Omental fat pad (tissue), 4 donors: Measurements from ENCODE around the gene POLR3H. TPM values are rescaled to one million over a fixed set of nuclear protein-coding genes. Genes with fewer than 3 reads are reported as not detected.

Experiments used
- ATAC-seq: fragments of 150-250 bp; one replicate; pipeline ENCODE4 v1.9.1; 2016; ENCODE audit warnings: mild to moderate bottlenecking, moderate library complexity; ENCODE audit not compliant: low FRiP score
- DNase-seq: peaks from one replicate; pipeline ENCODE4 v3.0.0-alpha.2; 2019; ENCODE audit warnings: low spot score
- total RNA-seq, 4 donors: library from RNA; depleted of rRNA; stranded (reverse); fragments of >200 nt; gene quantifications; one replicate each; pipeline ENCODE4 v1.1.0, GENCODE V29; 2016
- TF ChIP-seq, protein P1 (sequence below), 3 donors: fragments of 450-650 bp; IDR thresholded peaks; one replicate each; pipeline ENCODE4 v1.5.1; 2016 to 2017; ENCODE audit warnings: antibody characterized with exemption in 3 of 3, mild to moderate bottlenecking in 3 of 3, moderate library complexity in 2 of 3

Gene POLR3H
- total RNA-seq, 4 donors from 2014 or later = 17.0 to 37.7 (median 22.3) TPM

DNA sequence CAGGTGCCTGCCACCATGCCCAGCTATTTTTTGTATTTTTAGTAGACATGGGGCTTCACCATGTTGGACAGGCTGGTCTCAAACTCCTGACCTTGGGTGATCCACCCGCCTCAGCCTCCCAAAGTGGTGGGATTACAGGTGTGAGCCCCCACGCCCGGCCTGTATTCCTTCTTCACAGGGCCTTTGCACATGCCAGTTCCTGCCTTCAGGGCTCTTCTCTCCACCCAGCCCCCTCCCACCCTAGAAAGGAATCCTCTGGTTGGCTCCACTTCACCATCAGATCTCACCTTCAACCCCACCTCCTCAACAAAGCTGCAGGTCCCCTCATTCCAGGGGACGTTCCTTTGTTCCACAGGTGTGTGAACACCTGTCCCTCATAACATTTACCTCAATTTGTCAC, 2.0 kb downstream of the POLR3H start:
- DNase-seq (no peak), ATAC-seq (no peak)
- TF ChIP-seq, protein P1, sequence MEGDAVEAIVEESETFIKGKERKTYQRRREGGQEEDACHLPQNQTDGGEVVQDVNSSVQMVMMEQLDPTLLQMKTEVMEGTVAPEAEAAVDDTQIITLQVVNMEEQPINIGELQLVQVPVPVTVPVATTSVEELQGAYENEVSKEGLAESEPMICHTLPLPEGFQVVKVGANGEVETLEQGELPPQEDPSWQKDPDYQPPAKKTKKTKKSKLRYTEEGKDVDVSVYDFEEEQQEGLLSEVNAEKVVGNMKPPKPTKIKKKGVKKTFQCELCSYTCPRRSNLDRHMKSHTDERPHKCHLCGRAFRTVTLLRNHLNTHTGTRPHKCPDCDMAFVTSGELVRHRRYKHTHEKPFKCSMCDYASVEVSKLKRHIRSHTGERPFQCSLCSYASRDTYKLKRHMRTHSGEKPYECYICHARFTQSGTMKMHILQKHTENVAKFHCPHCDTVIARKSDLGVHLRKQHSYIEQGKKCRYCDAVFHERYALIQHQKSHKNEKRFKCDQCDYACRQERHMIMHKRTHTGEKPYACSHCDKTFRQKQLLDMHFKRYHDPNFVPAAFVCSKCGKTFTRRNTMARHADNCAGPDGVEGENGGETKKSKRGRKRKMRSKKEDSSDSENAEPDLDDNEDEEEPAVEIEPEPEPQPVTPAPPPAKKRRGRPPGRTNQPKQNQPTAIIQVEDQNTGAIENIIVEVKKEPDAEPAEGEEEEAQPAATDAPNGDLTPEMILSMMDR (IDR thresholded peaks at IDR 0.05) = no peak

DNA sequence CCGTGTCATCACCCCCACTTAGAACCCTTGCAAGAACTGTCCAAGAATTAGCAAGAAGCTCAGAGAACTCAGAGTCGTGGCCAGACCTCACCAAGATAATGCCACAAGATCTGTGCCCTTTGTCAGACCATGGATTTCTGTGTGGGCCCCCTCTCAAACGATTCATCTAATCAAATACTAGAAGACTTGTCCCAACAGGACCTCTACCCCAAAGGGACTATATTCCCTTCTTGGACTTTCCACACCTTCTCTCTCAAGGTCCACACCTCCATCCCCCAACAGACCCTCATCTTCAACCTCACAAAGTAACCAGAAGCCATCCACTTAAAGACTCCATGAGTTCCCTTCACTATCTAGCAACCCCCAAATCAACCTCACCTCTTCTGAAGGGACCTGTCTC, 2.8 kb downstream of the POLR3H start:
- ATAC-seq (no peak), DNase-seq (no peak)
- TF ChIP-seq, protein P1 (IDR thresholded peaks at IDR 0.05) = no peak

DNA sequence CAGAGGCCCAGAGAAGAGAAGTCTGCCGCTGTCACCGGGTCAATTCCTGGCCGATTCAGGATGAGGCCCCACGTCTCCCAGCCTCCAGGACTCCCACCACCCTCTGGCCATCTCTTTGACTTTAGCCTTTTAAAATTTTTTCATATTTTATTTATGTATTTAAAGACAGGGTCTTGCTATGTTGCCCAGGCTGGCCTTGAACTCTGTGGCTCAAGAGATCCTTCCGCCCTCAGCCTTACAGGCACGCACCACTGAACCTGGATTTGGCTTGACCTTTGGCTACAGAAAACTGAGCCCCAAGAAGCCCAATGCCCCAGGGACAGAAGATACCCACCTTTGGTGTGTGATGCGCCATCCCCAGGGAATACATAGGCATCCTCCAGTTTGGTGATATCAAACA, 3.9 kb downstream of the POLR3H start:
- ATAC-seq = no peak
- DNase-seq = no peak
- TF ChIP-seq, protein P1 (IDR thresholded peaks at IDR 0.05) = no peak

DNA sequence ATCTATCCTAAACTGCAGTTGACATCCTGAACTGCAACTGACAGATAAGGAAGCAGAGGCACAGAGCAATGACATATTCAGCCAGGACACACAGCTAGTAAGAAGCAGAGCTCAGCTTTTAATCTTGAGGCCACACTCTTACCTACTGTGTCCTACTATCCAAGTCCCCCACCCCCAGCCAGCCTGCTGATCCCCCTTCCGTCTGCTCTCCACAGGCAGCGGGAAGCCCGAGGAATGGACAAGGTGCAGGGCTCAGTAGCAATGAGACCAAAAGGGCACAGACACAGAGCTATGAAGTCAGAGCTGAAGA, 4.3 kb downstream of the POLR3H start:
- TF ChIP-seq, protein P1 (IDR thresholded peaks at IDR 0.05) = no peak

DNA sequence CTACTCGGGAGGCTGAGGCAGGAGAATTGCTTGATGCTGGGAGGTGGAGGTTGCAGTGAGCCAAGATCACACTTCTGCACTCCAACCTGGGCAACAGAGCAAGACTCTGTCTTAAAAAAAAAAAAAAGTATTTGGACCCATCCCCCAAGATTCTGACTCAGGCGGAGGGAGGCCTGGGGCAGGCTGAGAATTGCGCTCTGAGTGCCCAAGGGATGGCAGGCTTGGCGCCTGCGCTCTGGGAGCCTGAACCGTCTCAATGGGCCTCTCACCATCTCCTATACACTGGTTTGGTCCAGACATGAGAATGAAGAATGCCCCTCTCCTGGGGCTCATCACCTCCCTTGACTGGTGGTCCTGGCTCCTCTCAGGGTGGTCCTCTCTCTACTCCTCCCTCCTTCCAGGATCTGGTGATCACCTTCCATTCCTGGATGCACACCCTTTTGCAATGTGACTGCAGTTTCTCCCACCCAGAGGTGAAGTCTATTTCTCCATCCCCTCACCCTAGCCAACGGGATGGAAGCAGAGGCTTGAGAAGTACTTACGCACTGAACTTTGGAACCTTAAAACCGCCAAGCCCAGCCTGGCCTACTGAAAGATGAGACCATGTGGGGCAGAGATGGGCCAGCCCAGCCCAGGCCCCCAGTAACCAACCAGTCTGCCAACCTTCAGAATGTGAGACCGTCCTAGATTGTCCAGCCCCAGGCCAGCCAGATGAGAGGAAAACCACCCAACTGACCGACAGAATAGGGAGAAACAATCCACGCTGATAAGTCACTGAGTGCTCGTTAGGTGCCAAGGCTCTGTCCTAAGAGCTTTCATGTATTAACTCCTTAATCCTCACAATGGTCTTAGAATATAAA, 4.9 kb downstream of the POLR3H start:
- TF ChIP-seq, protein P1 (IDR thresholded peaks at IDR 0.05) = no peak
- ATAC-seq (no peak), DNase-seq (no peak)

More for the DNA sequence above, 4.3 kb downstream of the POLR3H start:
- DNase-seq = no peak
- no peak for ATAC-seq

DNA sequence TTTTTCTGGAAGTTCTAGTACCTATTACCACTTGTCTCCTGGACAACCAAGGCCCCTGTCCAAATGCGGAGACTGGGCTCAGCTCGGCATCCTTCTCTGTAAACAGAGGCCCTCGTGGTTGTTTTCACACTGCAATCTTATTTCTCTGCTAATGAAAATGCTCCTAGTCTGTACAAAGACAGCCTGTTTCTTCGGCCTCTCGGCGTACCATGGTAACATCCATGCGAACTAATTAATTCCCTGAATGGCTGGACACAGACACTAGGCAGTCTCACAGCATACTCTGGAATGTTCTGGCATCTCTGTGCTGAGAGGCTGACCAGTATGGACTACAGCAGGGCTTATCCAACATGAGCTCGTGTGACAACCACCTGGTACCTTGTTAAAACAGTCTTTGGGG, 5.7 kb downstream of the POLR3H start:
- ATAC-seq = no peak
- no peak for DNase-seq
- TF ChIP-seq, protein P1 (IDR thresholded peaks at IDR 0.05) = no peak

DNA sequence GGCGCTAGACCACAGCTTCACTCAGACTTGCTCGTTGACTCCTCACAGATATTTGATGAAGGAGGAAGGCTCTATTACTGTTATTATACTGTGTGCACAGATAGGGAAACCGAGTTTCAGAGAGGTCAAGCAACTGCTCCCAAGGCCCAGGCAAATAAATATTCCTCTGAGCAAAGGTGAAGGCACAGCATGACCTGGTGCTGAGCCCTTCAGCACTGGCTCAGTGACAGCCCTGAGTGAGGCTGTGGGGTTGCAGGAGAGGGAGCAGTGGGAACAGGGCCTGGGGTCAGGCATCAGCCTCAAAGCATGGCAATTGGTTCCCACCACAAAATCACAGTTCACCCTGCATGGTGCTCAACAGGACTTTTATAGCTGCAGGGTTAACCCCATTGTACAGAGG, 7.1 kb downstream of the POLR3H start:
- TF ChIP-seq, protein P1 (IDR thresholded peaks at IDR 0.05) = no peak
- no peak for ATAC-seq

More for the DNA sequence above, 7.1 kb downstream of the POLR3H start:
- DNase-seq = no peak
